Measurements from ENCODE around the gene USP43. TPM values are rescaled to one million over a fixed set of nuclear protein-coding genes. Genes with fewer than 3 reads are reported as not detected.

The USP43 gene
- total RNA-seq, 1 donor from 2014 or later: 0.29 TPM

DNA sequence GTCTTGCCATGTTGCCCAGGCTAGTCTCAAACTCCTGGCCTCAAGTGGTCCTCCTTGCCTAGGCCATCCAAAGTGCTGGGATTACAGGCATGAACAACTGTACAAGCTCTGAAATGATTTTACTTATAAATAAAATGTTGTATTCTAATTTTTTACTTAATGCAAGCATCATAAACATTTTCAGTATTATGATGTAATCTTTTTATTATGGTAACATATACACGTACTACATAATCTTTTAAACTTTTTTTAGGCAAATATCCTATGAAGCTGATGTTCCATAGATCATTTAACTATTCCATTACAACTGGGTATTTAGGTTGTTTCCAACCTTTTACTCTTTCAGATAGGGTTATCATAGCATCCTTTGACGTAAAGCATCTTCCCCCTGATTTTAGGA, 33.8 kb upstream of the USP43 start:
- H3K27ac Mint-ChIP-seq: no peak overlapping the region
- intact Hi-C loops (cut with micrococcal nuclease): no loop called here
- H3K27me3 Mint-ChIP-seq: peaks cover 8% of the 10 kb centered on the region
- DNase-seq (no peak), ATAC-seq (ENCODE audit: low read depth) (no peak)
- H3K4me3 Mint-ChIP-seq: no peak overlapping the region
- TF ChIP-seq, protein P1, sequence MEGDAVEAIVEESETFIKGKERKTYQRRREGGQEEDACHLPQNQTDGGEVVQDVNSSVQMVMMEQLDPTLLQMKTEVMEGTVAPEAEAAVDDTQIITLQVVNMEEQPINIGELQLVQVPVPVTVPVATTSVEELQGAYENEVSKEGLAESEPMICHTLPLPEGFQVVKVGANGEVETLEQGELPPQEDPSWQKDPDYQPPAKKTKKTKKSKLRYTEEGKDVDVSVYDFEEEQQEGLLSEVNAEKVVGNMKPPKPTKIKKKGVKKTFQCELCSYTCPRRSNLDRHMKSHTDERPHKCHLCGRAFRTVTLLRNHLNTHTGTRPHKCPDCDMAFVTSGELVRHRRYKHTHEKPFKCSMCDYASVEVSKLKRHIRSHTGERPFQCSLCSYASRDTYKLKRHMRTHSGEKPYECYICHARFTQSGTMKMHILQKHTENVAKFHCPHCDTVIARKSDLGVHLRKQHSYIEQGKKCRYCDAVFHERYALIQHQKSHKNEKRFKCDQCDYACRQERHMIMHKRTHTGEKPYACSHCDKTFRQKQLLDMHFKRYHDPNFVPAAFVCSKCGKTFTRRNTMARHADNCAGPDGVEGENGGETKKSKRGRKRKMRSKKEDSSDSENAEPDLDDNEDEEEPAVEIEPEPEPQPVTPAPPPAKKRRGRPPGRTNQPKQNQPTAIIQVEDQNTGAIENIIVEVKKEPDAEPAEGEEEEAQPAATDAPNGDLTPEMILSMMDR (IDR thresholded peaks at IDR 0.05): no peak
- no peaks in the 10 kb centered on the region for H3K36me3 Mint-ChIP-seq (ENCODE audit: low read depth)
- ChIA-PET POLR2A (no interaction called here), CTCF (no interaction called here)
- no peaks in the 10 kb centered on the region for H3K4me1 Mint-ChIP-seq
- peaks cover 4% of the 10 kb centered on the region for H3K9me3 Mint-ChIP-seq

DNA sequence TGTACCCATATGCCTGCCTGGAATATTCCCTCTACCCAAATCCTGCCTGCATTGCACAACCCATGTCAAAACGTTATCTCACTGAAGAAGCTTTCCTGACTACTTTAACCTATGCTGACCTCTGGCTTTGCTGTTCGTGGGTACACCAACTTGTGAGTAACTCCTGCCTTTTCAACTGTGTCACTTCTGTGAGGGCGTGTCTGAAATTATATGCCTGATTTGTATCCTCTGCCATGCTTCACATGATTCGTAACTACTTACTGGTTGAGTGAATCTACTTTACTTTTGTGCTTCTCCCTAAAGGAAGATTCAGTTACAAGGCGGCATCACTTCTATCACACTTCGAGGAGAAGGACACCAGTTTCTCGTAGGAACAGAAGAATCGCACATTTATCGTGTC, 33.3 kb upstream of the USP43 start:
- peaks cover 8% of the 10 kb centered on the region for H3K27me3 Mint-ChIP-seq
- TF ChIP-seq, protein P1 (IDR thresholded peaks at IDR 0.05): no peak
- peaks cover 4% of the 10 kb centered on the region for H3K9me3 Mint-ChIP-seq
- H3K27ac Mint-ChIP-seq: no peak overlapping the region
- intact Hi-C loops (cut with micrococcal nuclease): no loop called here
- POLR2A ChIA-PET: no interaction called here
- no peak overlapping the region for H3K4me3 Mint-ChIP-seq
- ATAC-seq (ENCODE audit: low read depth): no peak
- H3K4me1 Mint-ChIP-seq: no peaks in the 10 kb centered on the region
- H3K36me3 Mint-ChIP-seq (ENCODE audit: low read depth): no peaks in the 10 kb centered on the region
- CTCF ChIA-PET: no interaction called here
- no peak for DNase-seq

GRCh38 chr17:9615486-9615885, 29.8 kb upstream of the USP43 start:
- peaks cover 3% of the 10 kb centered on the region for H3K27me3 Mint-ChIP-seq

DNA sequence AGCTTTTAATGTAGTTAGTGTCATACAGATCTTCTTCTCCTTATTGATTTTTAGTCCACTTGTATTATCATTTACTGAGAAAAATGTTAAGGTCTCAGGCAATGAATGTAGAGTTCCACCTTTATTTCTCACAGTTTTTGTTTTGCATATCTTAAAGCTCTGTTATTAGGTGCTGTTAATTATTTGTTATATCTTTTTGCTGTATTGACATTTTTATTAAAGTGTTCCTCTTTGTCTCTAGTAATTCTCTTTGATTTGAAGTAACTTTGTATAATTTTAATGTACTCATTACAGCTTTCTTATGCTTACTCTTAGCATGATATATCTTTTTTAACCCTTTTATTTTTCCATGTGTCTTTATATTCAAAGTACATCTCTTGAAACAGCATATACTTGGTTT, 22.4 kb upstream of the USP43 start:
- Mint-ChIP-seq H3K36me3 (ENCODE audit: low read depth) (no peaks in the 10 kb centered on the region), H3K4me3 (no peak overlapping the region), H3K4me1 (no peaks in the 10 kb centered on the region), H3K9me3 (peaks cover 31% of the 10 kb centered on the region), H3K27ac (no peak overlapping the region), H3K27me3 (no peaks in the 10 kb centered on the region)
- CTCF ChIA-PET: no interaction called here
- intact Hi-C loops (cut with micrococcal nuclease): no loop called here
- TF ChIP-seq, protein P1 (IDR thresholded peaks at IDR 0.05): no peak
- ATAC-seq (ENCODE audit: low read depth) (no peak), DNase-seq (no peak)
- POLR2A ChIA-PET: no interaction called here

More at GRCh38 chr17:9615486-9615885, 29.8 kb upstream of the USP43 start:
- POLR2A ChIA-PET: no interaction called here
- H3K27ac Mint-ChIP-seq: no peak overlapping the region
- H3K36me3 Mint-ChIP-seq (ENCODE audit: low read depth): no peaks in the 10 kb centered on the region
- intact Hi-C loops (cut with micrococcal nuclease): no loop called here
- ATAC-seq (ENCODE audit: low read depth) (no peak), DNase-seq (no peak)
- CTCF ChIA-PET: no interaction called here
- H3K4me3 Mint-ChIP-seq: no peak overlapping the region
- no peaks in the 10 kb centered on the region for H3K4me1 Mint-ChIP-seq
- no peaks in the 10 kb centered on the region for H3K9me3 Mint-ChIP-seq
- TF ChIP-seq, protein P1 (IDR thresholded peaks at IDR 0.05): no peak

GRCh38 chr17:9628509-9628908, 16.8 kb upstream of the USP43 start:
- no peaks in the 10 kb centered on the region for H3K4me1 Mint-ChIP-seq
- intact Hi-C loops (cut with micrococcal nuclease): no loop called here
- H3K27me3 Mint-ChIP-seq: peaks cover 11% of the 10 kb centered on the region
- ATAC-seq (ENCODE audit: low read depth) (no peak), DNase-seq (no peak)
- TF ChIP-seq, protein P1 (IDR thresholded peaks at IDR 0.05): no peak
- peaks cover 17% of the 10 kb centered on the region for H3K9me3 Mint-ChIP-seq
- ChIA-PET POLR2A (no interaction called here), CTCF (no interaction called here)
- H3K36me3 Mint-ChIP-seq (ENCODE audit: low read depth): no peaks in the 10 kb centered on the region
- H3K27ac Mint-ChIP-seq: no peak overlapping the region
- H3K4me3 Mint-ChIP-seq: no peak overlapping the region
